GM11168 (cell line): ENCODE data around the gene CLPSL2.

Source experiments
- in situ Hi-C: fragments of 300-500 bp; cut with MboI; formaldehyde crosslinking; loops from one replicate; pipeline ENCODE4 v1.12.0; 2022; ENCODE audit warnings: low sequenced_read_pairs; ENCODE audit not compliant: unreplicated experiment

CLPSL2 gene

GRCh38 chr6:35784200-35784599 is 7.8 kb downstream of the CLPSL2 start:
- in situ Hi-C loops = no loop called here

DNA sequence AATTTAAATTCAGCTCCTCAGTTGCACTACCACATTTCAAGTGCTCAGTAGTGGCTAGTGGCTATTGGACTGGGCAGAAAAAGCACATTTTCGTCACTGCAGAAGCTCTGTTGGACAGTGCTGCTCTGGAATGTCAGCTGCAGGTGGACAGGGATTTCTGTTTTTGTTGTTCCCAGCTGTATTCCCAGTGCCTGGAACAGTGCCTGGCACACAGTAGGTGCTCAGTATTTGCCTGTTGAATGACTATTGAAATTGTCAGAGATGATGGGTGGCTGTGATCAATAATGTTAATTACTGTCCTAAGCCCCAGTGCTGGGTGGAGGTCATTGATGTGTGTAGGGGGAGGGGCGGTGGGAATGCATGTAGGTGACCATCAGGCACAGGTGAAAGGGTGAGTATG is 9.9 kb downstream of the CLPSL2 start:
- in situ Hi-C loops = no loop called here

DNA sequence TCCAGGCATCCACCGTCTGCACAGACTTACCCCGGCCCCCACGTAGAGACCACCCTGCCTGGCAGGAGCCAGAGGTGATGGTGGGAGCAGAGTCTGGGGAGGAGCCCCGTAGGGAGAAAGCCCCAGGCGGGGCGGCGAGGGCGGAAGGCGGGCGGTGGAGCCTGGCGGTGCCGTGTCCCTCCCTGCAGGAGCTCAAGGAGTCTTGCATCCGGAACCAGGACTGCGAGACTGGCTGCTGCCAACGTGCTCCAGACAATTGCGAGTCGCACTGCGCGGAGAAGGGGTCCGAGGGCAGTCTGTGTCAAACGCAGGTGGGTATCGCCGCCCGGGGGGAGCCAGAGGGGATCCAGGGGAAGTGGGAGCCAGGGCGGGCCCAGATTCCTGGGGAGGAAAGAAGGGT is 10.4 kb downstream of the CLPSL2 start:
- in situ Hi-C loops = no loop called here

GRCh38 chr6:35787266-35788218 is 11.1 kb downstream of the CLPSL2 start:
- in situ Hi-C loops = no loop called here

GRCh38 chr6:35788423-35788982 is 12.1 kb downstream of the CLPSL2 start:
- in situ Hi-C loops = no loop called here

DNA sequence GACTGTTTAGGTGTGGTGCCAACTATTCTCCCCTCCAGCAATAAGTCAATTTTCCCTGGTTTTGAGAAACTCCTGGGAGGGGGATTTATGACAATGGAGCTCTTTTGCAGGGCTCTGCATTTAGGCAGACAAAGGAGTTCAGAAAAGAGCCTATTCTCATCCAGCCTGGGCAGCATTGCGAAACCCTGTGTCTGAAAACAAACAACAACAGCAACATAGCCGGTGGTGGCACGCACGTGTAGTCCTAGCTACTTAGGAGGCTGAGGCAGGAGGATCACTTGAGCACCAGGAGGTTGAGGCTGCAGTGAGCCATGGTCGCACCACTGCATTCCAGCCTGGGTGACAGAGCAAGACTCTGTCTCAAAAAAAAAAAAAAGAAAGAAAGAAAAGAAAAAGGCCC is 14.3 kb downstream of the CLPSL2 start:
- in situ Hi-C loops = no loop called here

DNA sequence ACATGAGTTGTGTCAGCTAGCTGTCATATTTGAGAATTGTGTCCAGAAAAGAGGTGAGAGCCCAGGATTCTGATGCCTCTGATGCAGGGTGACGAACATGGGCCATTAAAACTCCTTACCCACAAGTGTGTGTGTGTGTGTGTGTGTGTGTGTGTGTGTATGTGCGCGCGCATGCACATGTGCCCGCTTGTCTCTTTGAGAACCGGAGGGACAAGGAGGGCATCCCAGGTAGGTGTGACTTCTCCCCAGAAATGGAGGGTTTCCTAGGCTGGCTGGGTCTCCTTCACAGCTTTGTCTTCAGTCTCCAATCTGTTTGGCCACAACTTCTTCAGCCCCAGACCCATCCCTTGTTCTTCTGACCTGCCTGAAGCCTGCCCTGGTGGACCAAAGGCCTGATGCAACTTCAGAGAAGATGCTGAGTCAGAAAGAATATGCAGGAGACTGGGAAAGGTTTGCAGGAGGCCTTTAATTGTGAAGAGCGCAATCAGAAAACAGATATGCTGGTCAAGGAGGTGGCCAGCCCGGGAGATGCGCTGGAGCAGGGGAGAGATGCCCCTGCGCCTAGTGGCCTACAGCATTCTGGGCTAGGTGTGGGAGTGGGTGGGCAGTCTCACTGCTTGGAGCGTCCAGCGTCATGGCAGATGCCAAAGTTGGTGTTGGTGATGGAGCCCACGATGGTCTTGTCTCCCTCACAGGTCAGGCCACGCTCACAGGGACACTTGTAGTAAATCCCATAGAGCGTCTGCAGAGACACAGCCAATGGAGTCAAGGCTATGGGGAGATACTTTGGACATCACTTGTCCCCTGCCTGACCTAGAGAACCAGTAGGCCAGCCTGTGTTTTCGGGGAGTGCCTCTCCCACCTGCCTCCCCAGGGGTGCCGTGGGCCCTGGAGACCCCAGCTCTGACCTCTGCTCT is 18.4 kb downstream of the CLPSL2 start:
- in situ Hi-C loops = no loop called here

DNA sequence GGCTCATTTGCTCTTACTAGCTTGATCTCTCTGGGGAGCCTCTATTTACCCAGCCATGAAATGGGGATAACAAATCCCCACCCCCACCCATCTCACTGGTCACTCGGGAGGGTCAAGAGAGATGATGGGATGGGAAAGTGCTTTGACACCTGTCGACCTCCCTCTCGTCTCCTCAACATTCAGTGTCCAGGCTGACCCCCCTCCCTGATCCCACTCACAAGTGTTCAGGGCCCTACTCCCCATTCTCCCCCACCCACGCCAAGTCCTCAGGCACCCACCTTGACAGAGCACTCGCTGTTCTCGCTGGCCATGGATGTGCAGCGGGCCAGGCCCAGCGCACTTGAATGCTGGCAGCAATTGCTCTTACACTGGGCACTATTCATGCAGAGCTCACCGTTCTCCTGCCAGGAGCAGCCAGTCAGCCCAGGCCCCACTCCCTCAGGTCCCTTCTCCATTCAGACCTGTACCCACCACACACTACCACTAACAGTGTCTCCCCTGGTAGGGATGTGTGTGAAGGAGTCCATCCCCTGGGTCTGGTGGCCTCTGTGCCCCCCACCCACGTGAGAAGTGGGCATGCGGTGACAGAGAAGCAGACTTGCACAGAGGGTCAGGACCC is 19.2 kb downstream of the CLPSL2 start:
- in situ Hi-C loops = no loop called here

- in situ Hi-C loops = no loop called here
Observed at GRCh38 chr6:35796236-35796635, 19.8 kb downstream of the CLPSL2 start.

- in situ Hi-C loops = no loop called here
Observed at GRCh38 chr6:35797837-35798526, 21.6 kb downstream of the CLPSL2 start.

DNA sequence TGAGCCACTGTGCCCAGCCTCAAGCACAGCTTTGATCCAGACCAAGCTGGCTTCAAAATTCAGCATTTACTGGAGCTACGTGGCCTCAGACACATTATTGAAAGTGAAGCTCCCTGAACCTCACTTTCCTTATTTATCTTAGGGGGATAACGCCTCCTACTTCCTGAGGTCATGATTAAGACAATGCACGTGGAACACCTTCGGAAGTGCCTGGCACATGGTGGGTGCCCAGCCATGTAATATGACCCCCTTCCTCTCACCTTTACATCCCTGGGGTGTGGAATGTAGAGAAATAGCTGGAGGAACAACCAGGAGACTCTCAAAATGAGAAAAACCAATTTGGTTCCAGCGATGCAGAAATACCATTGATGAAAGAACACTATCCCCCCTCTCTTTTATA is 22.3 kb downstream of the CLPSL2 start:
- in situ Hi-C loops = no loop called here

DNA sequence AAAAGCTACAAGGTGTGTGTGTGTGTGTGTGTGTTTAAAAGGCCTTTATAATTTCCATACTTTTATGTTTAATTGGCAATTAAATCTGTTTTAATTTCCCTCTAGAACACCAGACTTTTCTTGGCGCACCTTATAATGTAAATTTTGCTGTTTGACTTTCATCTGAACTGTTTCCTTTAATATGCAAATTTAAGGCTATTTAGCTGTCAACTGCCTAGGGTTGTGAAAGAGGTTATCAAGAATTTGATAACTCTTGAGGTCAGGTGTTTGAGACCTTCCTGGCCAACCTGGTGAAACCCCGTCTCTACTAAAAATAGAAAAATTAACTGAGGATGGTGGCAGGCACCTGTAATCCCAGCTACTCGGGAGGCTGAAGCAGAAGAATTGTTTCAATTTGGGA is 24.8 kb downstream of the CLPSL2 start:
- in situ Hi-C loops = no loop called here

DNA sequence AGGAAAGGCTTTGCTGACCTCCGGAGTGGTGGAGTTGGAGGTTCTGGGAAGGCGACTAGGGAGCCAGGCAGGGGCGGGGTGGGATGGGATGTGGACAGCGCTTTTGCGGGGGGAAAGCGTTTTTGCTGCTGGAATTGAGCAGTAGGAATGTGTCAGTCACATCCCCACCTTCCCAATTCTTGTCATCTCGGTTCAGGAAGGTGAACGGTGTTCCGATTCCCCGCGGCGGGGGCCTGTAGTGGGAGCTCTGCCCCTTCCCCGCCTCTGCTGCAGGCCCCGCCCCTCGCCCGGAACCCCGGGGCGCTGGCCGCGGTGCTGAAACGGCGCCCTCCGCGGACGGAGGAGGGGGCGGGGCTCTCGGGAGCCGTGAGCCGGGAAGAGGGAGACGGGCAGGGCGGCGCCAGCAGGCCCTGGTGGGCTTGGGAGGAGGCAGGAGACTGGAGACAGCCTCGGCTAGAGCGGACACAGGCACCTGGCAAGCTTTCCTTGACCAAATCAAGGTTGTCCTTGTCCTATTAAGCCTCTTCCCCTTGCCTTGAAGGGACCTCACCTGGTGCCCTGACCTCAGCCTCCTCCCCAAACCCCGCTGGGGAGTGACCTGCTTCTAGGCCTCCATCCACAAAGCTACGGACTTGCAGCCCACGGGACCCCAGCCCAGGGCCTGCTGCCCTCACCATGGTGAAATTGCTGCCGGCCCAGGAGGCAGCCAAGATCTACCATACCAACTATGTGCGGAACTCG is 28.8 kb downstream of the CLPSL2 start, which contains the start of gene LHFPL5:
LHFPL5 (plus strand) TSS at position 357 of the 741 bp plus-strand sequence; CDS start at position 676, 319 bp downstream.
- in situ Hi-C loops = no loop called here

DNA sequence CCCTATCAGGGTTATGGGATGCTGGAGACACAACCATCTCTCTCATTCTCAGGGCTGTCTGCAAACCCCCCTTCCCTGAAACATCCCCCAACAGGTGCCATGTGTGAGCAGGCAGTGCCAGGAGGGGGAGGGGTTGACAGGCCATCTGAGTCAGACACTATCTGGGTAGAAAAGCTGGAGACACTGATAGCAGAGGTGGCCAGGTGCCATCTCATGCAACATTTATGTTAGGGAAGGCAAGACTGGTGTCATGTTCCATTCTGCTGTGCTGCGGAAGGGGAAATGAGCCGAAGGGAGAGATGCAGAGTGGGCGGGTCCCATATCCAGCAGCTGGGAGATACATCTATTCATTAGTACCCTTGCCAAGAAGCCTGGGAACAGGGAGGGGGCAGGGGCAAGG is 32.3 kb downstream of the CLPSL2 start:
- in situ Hi-C loops = no loop called here

DNA sequence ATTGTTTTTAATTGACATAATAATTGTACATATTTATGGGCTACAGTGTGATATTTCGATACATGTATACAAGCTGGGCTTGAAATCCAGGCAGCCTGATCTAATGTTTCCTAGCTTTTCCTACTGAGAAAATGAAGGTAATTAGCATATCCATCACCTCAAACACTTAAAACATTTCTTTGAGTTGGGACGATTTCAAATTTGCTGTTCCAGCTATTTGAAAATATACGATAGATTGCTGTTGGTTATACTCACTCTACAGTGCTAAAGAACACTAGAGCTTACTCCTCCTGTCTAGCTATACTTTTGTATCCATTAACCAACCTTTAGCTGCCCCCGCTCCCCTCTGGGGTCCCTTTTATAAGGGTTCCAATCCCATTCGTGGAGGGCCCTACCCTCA is 33.4 kb downstream of the CLPSL2 start:
- in situ Hi-C loops = no loop called here

- in situ Hi-C loops = no loop called here
Observed at GRCh38 chr6:35810971-35811698, 34.7 kb downstream of the CLPSL2 start.

DNA sequence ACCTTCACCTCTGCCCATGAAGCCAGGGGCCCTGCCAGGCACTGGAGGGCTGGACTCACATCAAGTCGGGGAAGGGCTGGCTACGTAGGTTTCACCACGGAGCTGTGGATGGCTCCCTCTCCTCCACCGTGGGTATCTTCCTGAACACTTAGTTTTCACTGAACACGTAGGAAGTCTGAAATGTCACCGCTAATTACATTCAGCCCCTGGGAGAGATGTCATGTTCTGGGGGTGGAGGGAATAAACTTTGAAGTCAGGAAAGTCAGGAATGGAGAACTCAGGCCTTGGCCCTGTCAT is 35.2 kb downstream of the CLPSL2 start:
- in situ Hi-C loops = no loop called here

DNA sequence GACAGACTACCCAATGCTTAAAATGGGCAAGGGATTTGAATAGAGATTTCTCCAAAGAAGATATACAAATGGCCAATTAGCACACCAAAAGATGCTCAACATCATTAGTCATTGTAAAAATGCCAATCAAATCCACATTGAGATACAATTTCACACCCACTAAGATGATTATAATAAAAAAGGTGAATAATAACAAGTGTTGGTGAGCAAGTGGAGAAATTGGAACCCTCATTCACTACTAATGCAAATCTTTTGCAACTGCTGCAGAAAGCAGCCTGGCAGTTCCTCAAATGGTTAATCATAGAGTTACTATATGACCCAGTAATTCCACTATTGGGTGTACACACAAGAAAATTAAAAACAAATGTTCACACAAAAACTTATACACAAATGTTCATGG is 41.1 kb downstream of the CLPSL2 start:
- in situ Hi-C loops = no loop called here

DNA sequence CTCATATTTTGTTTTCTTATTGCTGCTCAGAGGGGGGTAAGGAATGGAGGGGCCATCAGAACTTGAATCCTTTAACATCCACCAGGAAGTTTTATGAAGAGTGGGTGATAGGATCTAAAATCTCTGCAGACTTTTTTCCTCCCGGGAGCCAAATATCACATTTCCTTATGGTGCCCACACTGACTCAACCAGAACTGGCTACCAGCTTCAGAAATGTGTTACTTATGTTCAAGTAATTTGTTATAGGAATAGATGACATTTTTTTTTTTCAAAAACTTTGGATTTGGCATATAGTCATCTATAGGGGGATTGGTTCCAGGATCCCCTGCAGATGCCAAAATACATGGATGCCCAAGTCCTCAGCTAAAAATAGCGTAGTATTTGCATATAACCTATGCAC is 47.2 kb downstream of the CLPSL2 start:
- in situ Hi-C loops = no loop called here
